ENCODE measurements around the gene RPL38. TPM values are rescaled to one million over a fixed set of nuclear protein-coding genes. Genes with fewer than 3 reads are reported as not detected.

Gene RPL38
- total and polyA plus RNA-seq, 2 of the 4 experiments (the other 2 are of a cell fraction), result 111 to 527 TPM

- Histone ChIP-seq H2BK15ac (ENCODE audit: low read depth, low read length) (no peak overlapping the region), H3K9me1 (ENCODE audit: insufficient read depth, low read length) (no peaks in the 10 kb centered on the region), H3K4me1 (ENCODE audit: control insufficient read depth, insufficient read depth, low read length) (no peaks in the 10 kb centered on the region), H3K56ac (ENCODE audit: extremely low read depth, insufficient read depth, low read length) (no peak overlapping the region), H3K4me2 (ENCODE audit: low read depth, low read length) (no peak overlapping the region), H3K18ac (ENCODE audit: low read depth, low read length) (no peak overlapping the region), H3K14ac (replicated peaks; ENCODE audit: low read depth, low read length) (no peak overlapping the region), H3K36me3 (ENCODE audit: control insufficient read depth, insufficient read depth, low read length) (no peaks in the 10 kb centered on the region), H2BK120ac (ENCODE audit: low read depth, low read length) (no peak overlapping the region), H3K9ac (ENCODE audit: low read depth, low read length) (no peak overlapping the region), H4K8ac (ENCODE audit: low read depth in 2 of 2, low read length in 2 of 2) (no peak overlapping the region), H3K4me3 (ENCODE audit: insufficient read depth, low read depth, low read length) (no peak overlapping the region), H3K9me3 (ENCODE audit: control insufficient read depth, insufficient read depth, low read length) (no peaks in the 10 kb centered on the region), H2AK5ac (ENCODE audit: low read depth, low read length) (no peak overlapping the region), H3K27me3 (ENCODE audit: control insufficient read depth, insufficient read depth, low read length) (no peaks in the 10 kb centered on the region), H4K5ac (ENCODE audit: low read depth, low read length) (no peak overlapping the region), H2AFZ (replicated peaks; ENCODE audit: low read length, poor library complexity) (no peak overlapping the region), H2BK5ac (ENCODE audit: low read depth, low read length, poor library complexity, severe bottlenecking) (no peak overlapping the region), H3K4ac (ENCODE audit: low read depth, low read length) (no peak overlapping the region), H3K79me1 (ENCODE audit: low read depth in 1 of 2, low read length in 2 of 2) (no peaks in the 10 kb centered on the region), H2BK20ac (ENCODE audit: low read depth, low read length) (no peak overlapping the region), H4K91ac (ENCODE audit: insufficient read depth, low read depth, low read length) (no peak overlapping the region), H3K27ac (ENCODE audit: insufficient read depth, low read length) (no peak overlapping the region), H4K20me1 (ENCODE audit: insufficient read depth, low read length) (no peaks in the 10 kb centered on the region), H2AK9ac (replicated peaks; ENCODE audit: low read depth, low read length, poor library complexity) (no peak overlapping the region), H3K23ac (ENCODE audit: low read depth, low read length) (no peak overlapping the region)
- dilution Hi-C loops (cut with HindIII; ENCODE audit: low sequenced_read_pairs, unreplicated experiment), result no loop called here
- WGBS, 2 experiments (ENCODE audit: extremely low coverage in 2 of 2, insufficient read length in 1 of 2), result 100% methylated on average over 5 of the region's 14 CpGs; no CpG with 5 or more reads in 1 of the 2 experiments
- ChIA-PET POLR2A (ENCODE audit: unreplicated experiment) (no interaction called here), CTCF (no interaction called here)
- DNase-seq (no peak), ATAC-seq (ENCODE audit: low read depth) (no peak)
- TF ChIP-seq SMC3 (IDR thresholded peaks at IDR 0.05; ENCODE audit: low read depth, low read length) (no peak), CHD1 (IDR thresholded peaks at IDR 0.05; ENCODE audit: low read depth, low read length) (no peak), MXI1 (IDR thresholded peaks at IDR 0.05; ENCODE audit: borderline replicate concordance, low read depth, low read length) (no peak), ELK1 (IDR thresholded peaks at IDR 0.05; ENCODE audit: borderline replicate concordance, low read depth, low read length) (no peak), RCOR1 (IDR thresholded peaks at IDR 0.05; ENCODE audit: insufficient replicate concordance, low read length) (no peak), BHLHE40 (IDR thresholded peaks at IDR 0.05; ENCODE audit: low read depth, low read length) (no peak), RAD21 (IDR thresholded peaks at IDR 0.05; ENCODE audit: low read length) (no peak), NFE2L2 (IDR thresholded peaks at IDR 0.05; ENCODE audit: low read depth, low read length) (no peak), USF2 (IDR thresholded peaks at IDR 0.05; ENCODE audit: low read depth, low read length) (no peak), RFX5 (IDR thresholded peaks at IDR 0.05; ENCODE audit: low read depth, low read length) (no peak), POLR2A (IDR thresholded peaks at IDR 0.05; ENCODE audit: low read depth, low read length) (no peak)
- TF ChIP-seq, protein P1, sequence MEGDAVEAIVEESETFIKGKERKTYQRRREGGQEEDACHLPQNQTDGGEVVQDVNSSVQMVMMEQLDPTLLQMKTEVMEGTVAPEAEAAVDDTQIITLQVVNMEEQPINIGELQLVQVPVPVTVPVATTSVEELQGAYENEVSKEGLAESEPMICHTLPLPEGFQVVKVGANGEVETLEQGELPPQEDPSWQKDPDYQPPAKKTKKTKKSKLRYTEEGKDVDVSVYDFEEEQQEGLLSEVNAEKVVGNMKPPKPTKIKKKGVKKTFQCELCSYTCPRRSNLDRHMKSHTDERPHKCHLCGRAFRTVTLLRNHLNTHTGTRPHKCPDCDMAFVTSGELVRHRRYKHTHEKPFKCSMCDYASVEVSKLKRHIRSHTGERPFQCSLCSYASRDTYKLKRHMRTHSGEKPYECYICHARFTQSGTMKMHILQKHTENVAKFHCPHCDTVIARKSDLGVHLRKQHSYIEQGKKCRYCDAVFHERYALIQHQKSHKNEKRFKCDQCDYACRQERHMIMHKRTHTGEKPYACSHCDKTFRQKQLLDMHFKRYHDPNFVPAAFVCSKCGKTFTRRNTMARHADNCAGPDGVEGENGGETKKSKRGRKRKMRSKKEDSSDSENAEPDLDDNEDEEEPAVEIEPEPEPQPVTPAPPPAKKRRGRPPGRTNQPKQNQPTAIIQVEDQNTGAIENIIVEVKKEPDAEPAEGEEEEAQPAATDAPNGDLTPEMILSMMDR (conservative IDR thresholded peaks at IDR 0.05; ENCODE audit: low read depth, low read length), result no peak
- intact Hi-C loops (cut with micrococcal nuclease), result no loop called here
- no TSS peak for BruUV-seq (replicated peaks)
- in situ Hi-C loops (cut with MboI; ENCODE audit: low sequenced_read_pairs), result loop anchor here (25.0 kb wide), 1 partner anchor 638 kb away; the partner anchor contains the start of genes FDXR and GRIN2C
Observed at GRCh38 chr17:74223901-74224300, 20.4 kb downstream of the RPL38 start.
